Islet precursor cell (in vitro differentiated cells): ENCODE data around the gene ATP6V1B1.
A peak's percentile ranks its signal among the peaks of the same experiment; 100 is the strongest.

ENCODE experiments used
- DNase-seq: peaks from one replicate; pipeline ENCODE4 v3.0.0-alpha.2; 2018

Gene ATP6V1B1

GRCh38 chr2:70935468-70936164 lies at the start of gene ATP6V1B1:
Gene ATP6V1B1 (plus strand): TSS chr2:70935900. CDS start chr2:70935955, 55 bp downstream.
- peak; percentile 73 for DNase-seq

GRCh38 chr2:70886541-70886987 lies 49.1 kb upstream of the ATP6V1B1 start:
- DNase-seq: peak; percentile 43

- DNase-seq: no peak
Measured at GRCh38 chr2:70887208-70887549, 48.5 kb upstream of the ATP6V1B1 start.

- DNase-seq: peak; percentile 70
Measured at GRCh38 chr2:70887550-70888246, 48.0 kb upstream of the ATP6V1B1 start.

- peak; percentile 47 for DNase-seq
Measured at GRCh38 chr2:70888366-70888922, 47.3 kb upstream of the ATP6V1B1 start.

DNA sequence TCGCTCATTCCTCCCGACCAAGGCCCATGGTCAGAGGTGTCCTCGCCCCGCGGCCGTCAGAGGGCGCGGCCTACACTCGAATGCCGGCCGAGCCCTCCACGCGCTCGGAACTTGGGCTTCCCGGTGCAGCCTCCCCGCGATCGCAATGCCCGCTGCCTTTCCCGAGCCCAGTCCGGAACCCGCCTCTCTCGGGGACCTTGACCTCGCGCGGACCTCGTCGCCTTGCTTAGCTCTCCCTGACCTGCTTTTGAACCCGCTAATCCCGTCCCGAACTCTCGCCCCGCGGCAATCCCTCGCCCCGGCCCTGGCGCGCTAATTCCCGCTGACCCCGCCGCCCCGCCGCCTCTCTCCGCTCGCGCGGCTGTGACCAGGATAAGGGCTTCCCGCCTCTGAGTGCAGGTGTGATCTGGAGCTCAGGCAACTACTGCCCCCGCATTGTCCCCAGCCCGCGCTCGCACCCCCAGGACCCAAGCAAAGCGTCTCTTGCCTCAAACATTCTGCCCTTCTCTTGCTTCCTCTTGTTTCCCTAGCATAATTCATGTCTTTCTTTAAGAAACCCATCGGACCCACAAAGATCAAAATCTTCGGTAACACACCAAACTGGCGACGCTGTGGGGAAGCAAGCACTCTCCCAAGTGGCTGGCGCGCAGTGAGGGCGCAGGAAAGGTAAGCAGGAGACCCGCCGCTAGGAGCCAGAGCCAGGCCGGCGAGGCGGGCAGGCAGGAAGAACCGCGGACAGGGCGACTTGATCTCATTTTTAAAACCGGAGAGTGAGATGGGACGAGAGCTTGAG lies 46.6 kb upstream of the ATP6V1B1 start:
- DNase-seq: peak; percentile 74

- DNase-seq: no peak
Measured at GRCh38 chr2:70889716-70890037, 46.0 kb upstream of the ATP6V1B1 start.

- no peak for DNase-seq
Measured at GRCh38 chr2:70890469-70891065, 45.1 kb upstream of the ATP6V1B1 start.

DNA sequence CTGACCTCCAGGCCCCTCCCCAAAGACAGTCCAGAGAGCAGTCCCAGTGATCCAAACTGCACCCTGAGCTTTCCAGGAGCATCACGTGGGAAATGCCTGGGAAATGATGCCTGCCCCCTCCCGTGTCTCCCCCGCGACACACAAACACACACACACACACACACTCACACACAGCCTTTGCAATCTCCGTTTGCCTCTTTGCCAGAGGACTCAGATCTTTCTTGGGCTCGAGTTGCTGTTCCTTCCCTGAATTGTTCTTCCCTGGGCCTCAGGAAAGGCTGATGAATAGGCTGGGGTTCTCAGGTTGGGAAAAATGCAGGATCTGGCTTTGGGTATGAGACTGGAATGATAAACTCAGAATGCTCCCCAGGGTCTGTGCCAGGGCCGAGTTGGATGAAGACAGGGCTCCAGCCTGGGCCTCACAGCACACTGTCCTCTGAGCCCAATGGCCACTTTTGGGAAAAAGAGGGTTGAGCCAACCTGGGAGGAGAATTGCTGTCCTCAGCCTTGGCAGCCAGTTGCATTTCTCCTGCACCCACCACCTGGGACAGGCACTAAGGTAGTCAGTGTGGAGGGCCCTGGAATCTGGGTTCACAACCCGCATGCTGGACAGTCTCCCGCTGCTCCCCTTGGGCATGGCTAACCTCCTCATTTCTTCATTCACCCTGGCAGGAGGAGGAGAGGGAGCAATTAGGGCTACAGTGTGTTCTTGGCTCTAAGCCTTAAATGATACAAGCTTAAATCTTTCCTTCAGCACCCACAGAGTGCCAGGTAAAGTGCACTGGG lies 43.9 kb upstream of the ATP6V1B1 start:
- no peak for DNase-seq

GRCh38 chr2:70892750-70893149 lies 43.0 kb upstream of the ATP6V1B1 start:
- no peak for DNase-seq

DNA sequence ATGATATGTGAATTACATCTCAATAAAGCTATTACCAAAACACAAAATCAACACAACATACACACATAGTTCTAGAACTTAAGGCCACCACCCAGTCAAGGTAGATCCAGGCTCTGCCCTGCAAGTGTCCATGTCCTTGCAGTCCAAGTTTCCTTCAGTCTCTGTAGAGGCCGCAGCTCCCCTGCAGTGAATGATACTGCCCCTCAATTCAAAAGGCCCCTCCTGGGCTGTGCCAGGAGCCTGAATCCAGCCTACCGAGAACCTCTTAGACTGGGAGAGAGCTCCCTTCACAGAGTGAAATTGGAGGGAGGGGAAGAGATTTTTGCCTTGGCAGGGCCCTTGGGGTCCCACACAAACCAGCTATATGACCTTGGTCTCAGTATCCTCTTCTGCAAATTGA lies 42.5 kb upstream of the ATP6V1B1 start:
- no peak for DNase-seq

DNA sequence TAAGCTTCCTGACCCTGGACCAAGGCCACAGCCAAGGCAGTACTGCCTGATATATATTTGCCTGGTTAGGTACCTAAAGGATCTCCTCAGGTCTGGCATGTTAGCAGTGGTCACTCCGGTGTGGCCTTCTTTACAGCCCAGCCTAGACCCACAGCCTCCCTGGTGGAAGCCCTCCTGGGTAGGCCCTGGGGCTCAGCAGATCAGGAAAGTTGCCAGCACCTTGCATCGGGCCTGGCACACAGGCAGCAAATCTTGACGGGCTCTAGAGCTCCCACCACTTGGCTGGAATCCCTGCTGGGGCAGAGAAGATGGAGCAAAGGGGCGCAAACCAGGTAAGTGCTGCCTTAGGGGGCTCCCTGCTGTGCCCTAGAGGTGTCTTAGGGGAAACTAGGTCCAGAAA lies 40.9 kb upstream of the ATP6V1B1 start:
- no peak for DNase-seq

GRCh38 chr2:70895249-70895648 lies 40.5 kb upstream of the ATP6V1B1 start:
- no peak for DNase-seq

GRCh38 chr2:70895998-70896764 lies 39.5 kb upstream of the ATP6V1B1 start:
- DNase-seq: peak; percentile 47

GRCh38 chr2:70896765-70897202 lies 38.9 kb upstream of the ATP6V1B1 start:
- DNase-seq: no peak

- DNase-seq: no peak
Measured at GRCh38 chr2:70897203-70897976, 38.3 kb upstream of the ATP6V1B1 start.

DNA sequence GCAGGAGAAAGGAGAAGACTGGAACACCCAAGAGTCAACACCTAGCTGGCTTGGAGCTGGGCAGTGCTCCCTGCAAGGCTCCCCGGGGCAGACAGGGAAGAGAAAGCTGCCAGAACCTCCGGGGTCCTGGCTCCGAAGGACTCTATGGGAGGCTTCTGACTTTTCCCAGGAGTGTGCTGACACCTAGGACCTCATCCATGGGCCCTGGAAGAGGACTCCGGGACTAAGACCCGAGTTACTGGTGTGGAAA lies 37.8 kb upstream of the ATP6V1B1 start:
- DNase-seq: no peak

DNA sequence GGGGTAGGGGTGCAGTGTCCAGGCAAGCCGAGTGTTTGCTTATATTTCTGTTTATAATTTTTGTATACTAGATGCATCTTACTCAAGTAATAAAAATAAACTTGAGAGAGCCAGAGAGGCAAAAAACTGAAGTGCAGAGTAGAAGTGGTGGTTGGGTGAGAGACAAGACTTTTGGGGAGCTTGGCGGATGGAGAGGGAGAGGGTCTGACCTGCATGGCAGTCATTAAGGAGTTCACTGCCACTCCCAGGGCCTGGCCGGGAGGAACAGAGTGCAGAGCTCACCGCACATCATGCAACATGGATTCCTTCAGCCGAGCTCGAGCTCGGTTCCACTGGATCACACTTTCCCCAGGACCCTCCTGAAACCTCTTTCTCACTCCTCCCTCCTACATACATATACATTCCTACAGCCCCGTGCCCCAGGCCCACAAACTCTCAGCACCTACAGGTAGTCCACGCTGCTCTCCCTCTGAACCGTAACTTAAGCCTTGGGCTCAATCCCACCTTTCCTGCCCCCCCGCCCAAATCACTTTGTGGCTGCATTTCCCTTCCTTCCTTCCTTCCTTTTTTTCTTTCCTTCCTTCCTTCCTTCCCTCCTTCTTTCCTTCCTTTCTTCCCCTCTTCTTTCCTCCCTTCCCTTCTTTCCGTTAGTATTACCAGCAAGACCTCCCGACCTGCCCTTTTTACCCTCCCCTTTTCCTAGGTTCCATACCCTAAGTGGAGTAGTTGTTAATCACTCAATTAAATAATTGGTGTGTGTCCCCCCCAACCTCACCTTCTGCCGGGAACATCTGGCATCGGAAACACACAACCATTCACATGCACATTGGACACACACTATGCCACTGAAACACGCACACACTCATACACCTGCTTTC lies 37.1 kb upstream of the ATP6V1B1 start:
- DNase-seq: peak; percentile 50

- peak; percentile 77 for DNase-seq
Measured at GRCh38 chr2:70901227-70902066, 34.3 kb upstream of the ATP6V1B1 start.
